Neuron (in vitro differentiated cells): ENCODE results near the gene IFNK.
A peak's percentile ranks its signal among the peaks of the same experiment; 100 is the strongest.

Experiments used
- H2AFZ ChIP-seq: one replicate; pipeline ENCODE4 v1.6.1; 2013; ENCODE audit warnings: low read depth, mild to moderate bottlenecking, inconsistent platforms, low read length, moderate library complexity
- H3K27me3 ChIP-seq: one replicate; pipeline ENCODE4 v1.6.1; 2013; ENCODE audit warnings: low read length; ENCODE audit not compliant: insufficient read depth
- H3K36me3 ChIP-seq: one replicate; pipeline ENCODE4 v1.6.1; 2013; ENCODE audit warnings: low read length; ENCODE audit not compliant: insufficient read depth
- H3K4me1 ChIP-seq: one replicate; pipeline ENCODE4 v1.6.1; 2013; ENCODE audit warnings: low read length; ENCODE audit not compliant: insufficient read depth
- H3K4me3 ChIP-seq: 2 replicates; pipeline ENCODE4 v1.5.1; 2013; ENCODE audit warnings: mild to moderate bottlenecking, low read length, moderate library complexity
- H3K9me3 ChIP-seq: one replicate; pipeline ENCODE4 v1.6.1; 2013; ENCODE audit warnings: low read length

The IFNK gene

GRCh38 chr9:27554712-27555111, 30.6 kb downstream of the IFNK start:
- H3K27me3 ChIP-seq = no peaks in the 10 kb centered on the region
- H3K36me3 ChIP-seq = peaks cover 75% of the 10 kb centered on the region
- no peak overlapping the region for H2AFZ ChIP-seq
- no peaks in the 10 kb centered on the region for H3K4me1 ChIP-seq
- no peaks in the 10 kb centered on the region for H3K9me3 ChIP-seq
- no peak overlapping the region for H3K4me3 ChIP-seq

GRCh38 chr9:27556470-27556869, 32.4 kb downstream of the IFNK start:
- no peaks in the 10 kb centered on the region for H3K9me3 ChIP-seq
- no peak overlapping the region for H3K4me3 ChIP-seq
- H3K27me3 ChIP-seq = no peaks in the 10 kb centered on the region
- no peaks in the 10 kb centered on the region for H3K4me1 ChIP-seq
- peaks cover 81% of the 10 kb centered on the region for H3K36me3 ChIP-seq
- no peak overlapping the region for H2AFZ ChIP-seq

GRCh38 chr9:27558307-27558706, 34.2 kb downstream of the IFNK start:
- Histone ChIP-seq H3K27me3 (no peaks in the 10 kb centered on the region), H3K4me1 (no peaks in the 10 kb centered on the region), H3K36me3 (peaks cover 81% of the 10 kb centered on the region), H2AFZ (no peak overlapping the region), H3K9me3 (no peaks in the 10 kb centered on the region), H3K4me3 (no peak overlapping the region)

- Histone ChIP-seq H3K27me3 (no peaks in the 10 kb centered on the region), H2AFZ (no peak overlapping the region), H3K4me1 (no peaks in the 10 kb centered on the region), H3K9me3 (no peaks in the 10 kb centered on the region), H3K4me3 (no peak overlapping the region), H3K36me3 (peaks cover 77% of the 10 kb centered on the region)
Measured at GRCh38 chr9:27560457-27560856, 36.4 kb downstream of the IFNK start.

GRCh38 chr9:27561685-27562084, 37.6 kb downstream of the IFNK start:
- Histone ChIP-seq H3K9me3 (no peaks in the 10 kb centered on the region), H3K36me3 (peaks cover 75% of the 10 kb centered on the region)

GRCh38 chr9:27563738-27564430, 39.8 kb downstream of the IFNK start:
- Histone ChIP-seq H3K27me3 (no peaks in the 10 kb centered on the region), H3K4me3 (no peak overlapping the region), H2AFZ (no peak overlapping the region), H3K9me3 (no peaks in the 10 kb centered on the region), H3K4me1 (no peaks in the 10 kb centered on the region), H3K36me3 (peaks cover 63% of the 10 kb centered on the region)

More at GRCh38 chr9:27561685-27562084, 37.6 kb downstream of the IFNK start:
- no peak overlapping the region for H2AFZ ChIP-seq
- H3K4me3 ChIP-seq = no peak overlapping the region
- H3K27me3 ChIP-seq = no peaks in the 10 kb centered on the region
- H3K4me1 ChIP-seq = no peaks in the 10 kb centered on the region

GRCh38 chr9:27564670-27565069, 40.6 kb downstream of the IFNK start:
- Histone ChIP-seq H3K4me1 (no peaks in the 10 kb centered on the region), H3K36me3 (peaks cover 57% of the 10 kb centered on the region), H2AFZ (no peak overlapping the region), H3K27me3 (no peaks in the 10 kb centered on the region), H3K4me3 (no peak overlapping the region), H3K9me3 (no peaks in the 10 kb centered on the region)

GRCh38 chr9:27565696-27566095, 41.6 kb downstream of the IFNK start:
- H3K36me3 ChIP-seq = peaks cover 48% of the 10 kb centered on the region
- no peak overlapping the region for H2AFZ ChIP-seq
- no peaks in the 10 kb centered on the region for H3K4me1 ChIP-seq
- no peak overlapping the region for H3K4me3 ChIP-seq
- no peaks in the 10 kb centered on the region for H3K27me3 ChIP-seq
- no peaks in the 10 kb centered on the region for H3K9me3 ChIP-seq

GRCh38 chr9:27566118-27566517, 42.0 kb downstream of the IFNK start:
- H3K9me3 ChIP-seq = no peaks in the 10 kb centered on the region
- no peak overlapping the region for H3K4me3 ChIP-seq
- H2AFZ ChIP-seq = no peak overlapping the region
- H3K36me3 ChIP-seq = peaks cover 44% of the 10 kb centered on the region
- no peaks in the 10 kb centered on the region for H3K4me1 ChIP-seq
- H3K27me3 ChIP-seq = no peaks in the 10 kb centered on the region

- Histone ChIP-seq H2AFZ (no peak overlapping the region), H3K36me3 (peaks cover 22% of the 10 kb centered on the region), H3K4me3 (no peak overlapping the region), H3K9me3 (no peaks in the 10 kb centered on the region), H3K27me3 (no peaks in the 10 kb centered on the region), H3K4me1 (peaks cover 10% of the 10 kb centered on the region)
Measured at GRCh38 chr9:27569406-27569805, 45.3 kb downstream of the IFNK start.

- Histone ChIP-seq H2AFZ (no peak overlapping the region), H3K9me3 (no peaks in the 10 kb centered on the region), H3K4me1 (peaks cover 10% of the 10 kb centered on the region), H3K36me3 (peaks cover 10% of the 10 kb centered on the region), H3K4me3 (no peak overlapping the region), H3K27me3 (no peaks in the 10 kb centered on the region)
Measured at GRCh38 chr9:27571011-27571410, 46.9 kb downstream of the IFNK start.

- Histone ChIP-seq H3K36me3 (no peaks in the 10 kb centered on the region), H2AFZ (no peak overlapping the region), H3K27me3 (no peaks in the 10 kb centered on the region), H3K4me1 (peaks cover 10% of the 10 kb centered on the region), H3K4me3 (peak overlapping the region; percentile 58), H3K9me3 (no peaks in the 10 kb centered on the region)
Measured at GRCh38 chr9:27572061-27572460, 48.0 kb downstream of the IFNK start.

- no peaks in the 10 kb centered on the region for H3K36me3 ChIP-seq
Measured at GRCh38 chr9:27572566-27572917, 48.5 kb downstream of the IFNK start.

More at GRCh38 chr9:27572566-27572917, 48.5 kb downstream of the IFNK start:
- H3K4me3 ChIP-seq = peak overlapping the region; percentile 58
- peaks cover 10% of the 10 kb centered on the region for H3K4me1 ChIP-seq
- peak overlapping the region; percentile 59 for H2AFZ ChIP-seq
- H3K9me3 ChIP-seq = no peaks in the 10 kb centered on the region
- no peaks in the 10 kb centered on the region for H3K27me3 ChIP-seq
